ENCODE results near the gene ASIC4. TPM values are rescaled to one million over a fixed set of nuclear protein-coding genes. Genes with fewer than 3 reads are reported as not detected.

Gene ASIC4
- polyA plus RNA-seq, 2 of the 4 experiments (the other 2 are of a cell fraction) = 0.04 TPM; not detected in 1

DNA sequence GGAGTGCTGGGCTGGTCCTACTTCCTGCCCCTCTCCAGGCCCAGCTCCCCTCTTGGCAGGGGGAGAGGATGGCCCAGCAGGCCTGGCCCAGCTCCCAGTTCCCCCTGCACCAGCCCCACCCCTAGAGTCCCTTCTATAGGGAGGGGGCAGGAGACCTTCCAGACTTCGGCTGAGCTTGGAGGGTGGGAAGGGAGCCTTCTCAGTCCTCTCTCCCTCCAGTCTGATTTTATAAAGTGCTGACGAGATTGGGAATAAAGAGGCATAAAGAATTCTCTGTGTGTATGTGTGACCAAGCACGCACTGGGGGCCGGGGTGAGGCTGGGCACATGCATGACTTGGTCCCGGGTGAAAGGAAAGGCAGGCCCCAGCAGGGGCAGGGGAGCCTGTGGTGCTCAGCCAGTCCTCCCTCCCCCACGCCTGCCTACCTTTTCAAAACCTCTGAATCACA, 24.2 kb downstream of the ASIC4 start (continued):
- TF ChIP-seq JUNB (IDR thresholded peaks at IDR 0.05) (no peak), HOXB13 (CRISPR knock-in tag; IDR thresholded peaks at IDR 0.05; ENCODE audit: low read depth) (no peak), POLR2AphosphoS2 (conservative IDR thresholded peaks at IDR 0.05; ENCODE audit: low read length) (no peak)

DNA sequence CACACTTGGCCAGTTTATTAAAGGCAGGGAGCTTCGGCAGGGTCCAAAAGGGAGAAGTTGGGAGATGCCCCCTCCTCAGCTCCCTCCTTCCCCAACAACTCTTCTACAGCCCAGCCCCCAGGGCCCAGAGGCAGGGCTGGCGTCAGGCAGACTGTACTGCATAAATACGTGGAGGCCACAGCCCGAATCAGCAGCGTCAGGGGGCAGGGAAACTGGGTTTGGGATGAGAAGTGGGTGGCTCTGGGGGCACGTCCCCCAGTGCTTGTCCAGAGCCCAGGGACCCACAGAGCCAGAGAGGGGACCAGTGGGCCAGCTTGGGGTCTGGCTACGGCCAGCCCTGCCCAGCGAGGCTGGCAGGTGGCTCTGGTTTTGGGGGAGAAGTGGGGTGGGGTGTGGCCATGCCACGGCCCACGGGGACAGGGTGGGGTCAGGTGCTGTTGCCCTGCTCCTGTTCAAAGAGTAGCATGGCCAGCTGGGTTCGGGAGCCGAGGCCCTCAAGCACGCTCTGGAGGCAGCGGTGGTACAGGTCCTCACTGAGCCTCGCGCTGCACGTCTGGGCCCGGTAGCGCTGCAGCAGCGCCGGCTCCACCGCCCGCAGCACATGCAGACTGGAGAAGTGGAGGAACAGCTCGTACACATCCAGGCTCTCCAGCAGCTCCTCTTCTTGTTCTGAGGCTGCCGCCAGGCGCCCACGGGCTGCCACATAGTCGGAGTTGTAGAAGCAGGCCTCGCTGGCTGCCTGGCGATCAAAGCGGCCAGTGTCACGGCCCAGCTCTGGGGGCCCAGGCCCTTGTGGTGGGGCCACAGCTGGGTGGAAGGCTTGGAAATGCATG, 24.9 kb downstream of the ASIC4 start:
- Histone ChIP-seq H3K4me2 (no peak overlapping the region), H3K4me3 (no peak overlapping the region), H3K4me1 (peaks cover 10% of the 10 kb centered on the region), H3K27ac (no peak overlapping the region), H3K9me3 (no peaks in the 10 kb centered on the region)
- DNase-seq (ENCODE audit: low read depth in 1 of 2, low spot score in 1 of 2) (no peak), FAIRE-seq (no peak), ATAC-seq (no peak)
- no peak for TF ChIP-seq RFX5 (IDR thresholded peaks at IDR 0.05)
- no peak for TF ChIP-seq CEBPB (IDR thresholded peaks at IDR 0.05)
- TF ChIP-seq EHF (CRISPR knock-in tag; IDR thresholded peaks at IDR 0.05) = no peak
- no peak for TF ChIP-seq HOXA7 (CRISPR knock-in tag; IDR thresholded peaks at IDR 0.05)
- TF ChIP-seq POLR2AphosphoS2 (conservative IDR thresholded peaks at IDR 0.05; ENCODE audit: low read length) = no peak
- TF ChIP-seq PHF8 (IDR thresholded peaks at IDR 0.05; ENCODE audit: borderline replicate concordance, low read depth) = no peak
- no peak for TF ChIP-seq JUNB (IDR thresholded peaks at IDR 0.05)
- no peak for TF ChIP-seq KDM1A (IDR thresholded peaks at IDR 0.05; ENCODE audit: low read depth)
- TF ChIP-seq, protein P1, sequence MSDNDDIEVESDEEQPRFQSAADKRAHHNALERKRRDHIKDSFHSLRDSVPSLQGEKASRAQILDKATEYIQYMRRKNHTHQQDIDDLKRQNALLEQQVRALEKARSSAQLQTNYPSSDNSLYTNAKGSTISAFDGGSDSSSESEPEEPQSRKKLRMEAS (IDR thresholded peaks at IDR 0.05) = no peak
- TF ChIP-seq SREBF2 (IDR thresholded peaks at IDR 0.05) = no peak
- no peak for TF ChIP-seq FOXS1 (CRISPR knock-in tag; IDR thresholded peaks at IDR 0.05)
- TF ChIP-seq, protein P2, sequence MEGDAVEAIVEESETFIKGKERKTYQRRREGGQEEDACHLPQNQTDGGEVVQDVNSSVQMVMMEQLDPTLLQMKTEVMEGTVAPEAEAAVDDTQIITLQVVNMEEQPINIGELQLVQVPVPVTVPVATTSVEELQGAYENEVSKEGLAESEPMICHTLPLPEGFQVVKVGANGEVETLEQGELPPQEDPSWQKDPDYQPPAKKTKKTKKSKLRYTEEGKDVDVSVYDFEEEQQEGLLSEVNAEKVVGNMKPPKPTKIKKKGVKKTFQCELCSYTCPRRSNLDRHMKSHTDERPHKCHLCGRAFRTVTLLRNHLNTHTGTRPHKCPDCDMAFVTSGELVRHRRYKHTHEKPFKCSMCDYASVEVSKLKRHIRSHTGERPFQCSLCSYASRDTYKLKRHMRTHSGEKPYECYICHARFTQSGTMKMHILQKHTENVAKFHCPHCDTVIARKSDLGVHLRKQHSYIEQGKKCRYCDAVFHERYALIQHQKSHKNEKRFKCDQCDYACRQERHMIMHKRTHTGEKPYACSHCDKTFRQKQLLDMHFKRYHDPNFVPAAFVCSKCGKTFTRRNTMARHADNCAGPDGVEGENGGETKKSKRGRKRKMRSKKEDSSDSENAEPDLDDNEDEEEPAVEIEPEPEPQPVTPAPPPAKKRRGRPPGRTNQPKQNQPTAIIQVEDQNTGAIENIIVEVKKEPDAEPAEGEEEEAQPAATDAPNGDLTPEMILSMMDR (IDR thresholded peaks at IDR 0.05) = no peak
- no peak for TF ChIP-seq HOXB13 (CRISPR knock-in tag; IDR thresholded peaks at IDR 0.05; ENCODE audit: low read depth)
- no peak for TF ChIP-seq SMC3 (IDR thresholded peaks at IDR 0.05)
- TF ChIP-seq, protein P3, sequence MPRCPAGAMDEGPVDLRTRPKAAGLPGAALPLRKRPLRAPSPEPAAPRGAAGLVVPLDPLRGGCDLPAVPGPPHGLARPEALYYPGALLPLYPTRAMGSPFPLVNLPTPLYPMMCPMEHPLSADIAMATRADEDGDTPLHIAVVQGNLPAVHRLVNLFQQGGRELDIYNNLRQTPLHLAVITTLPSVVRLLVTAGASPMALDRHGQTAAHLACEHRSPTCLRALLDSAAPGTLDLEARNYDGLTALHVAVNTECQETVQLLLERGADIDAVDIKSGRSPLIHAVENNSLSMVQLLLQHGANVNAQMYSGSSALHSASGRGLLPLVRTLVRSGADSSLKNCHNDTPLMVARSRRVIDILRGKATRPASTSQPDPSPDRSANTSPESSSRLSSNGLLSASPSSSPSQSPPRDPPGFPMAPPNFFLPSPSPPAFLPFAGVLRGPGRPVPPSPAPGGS (IDR thresholded peaks at IDR 0.05) = no peak
- WGBS (ENCODE audit: missing lambda C conversion rate) = 91% methylated on average over 11 of the region's 32 CpGs
- POLR2A ChIA-PET = no interaction called here
- CTCF ChIA-PET = interaction anchor here (0.7 to 79.1 kb wide), 9 partner anchors 9 to 151 kb away, joined by 3 to 3291 read pairs (median 68); partner anchors contain the start of genes ASIC4, GMPPA and SPEG

DNA sequence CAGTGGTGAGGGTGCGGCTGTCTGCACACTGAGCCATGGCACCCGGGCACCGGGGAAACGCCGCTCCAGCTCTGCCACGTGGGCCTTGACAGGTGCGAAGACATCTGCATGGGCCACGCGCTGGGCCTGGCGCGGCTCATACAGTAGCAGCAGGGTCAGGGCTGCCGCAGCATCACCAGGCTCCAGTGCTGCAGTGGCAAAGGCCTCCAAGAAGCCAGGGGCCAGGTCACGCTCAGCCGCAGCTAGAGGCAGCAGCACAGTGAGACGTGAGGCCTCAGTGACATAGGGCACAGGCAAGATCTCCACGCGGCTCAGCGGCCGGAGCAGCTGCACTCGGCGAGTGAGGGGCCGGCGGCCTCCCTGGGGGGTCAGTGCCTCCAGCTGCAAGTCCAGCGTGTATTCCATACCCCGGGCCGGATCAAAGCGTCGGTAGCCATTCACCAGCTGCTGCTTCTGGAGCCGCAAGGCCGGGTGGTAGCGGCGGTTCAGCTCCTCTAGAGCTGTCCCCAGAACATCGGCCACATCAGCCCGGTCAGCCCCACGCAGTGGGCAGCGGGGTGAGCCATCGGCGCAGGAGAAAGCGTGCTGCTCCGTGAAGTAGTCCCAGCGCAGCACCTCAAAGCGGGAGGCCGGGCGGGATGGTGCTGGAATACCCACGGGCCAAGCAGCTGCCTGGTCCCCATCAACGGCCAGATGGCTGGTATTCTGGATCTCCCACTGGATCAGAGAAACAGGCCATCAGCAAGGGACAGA, 25.8 kb downstream of the ASIC4 start:
- H3K4me1 ChIP-seq = peaks cover 12% of the 10 kb centered on the region
- DNase-seq (ENCODE audit: low read depth in 1 of 2, low spot score in 1 of 2) = no peak
- H3K4me3 ChIP-seq = no peak overlapping the region
- WGBS (ENCODE audit: missing lambda C conversion rate) = 95% methylated on average over 22 of the region's 46 CpGs
- H3K4me2 ChIP-seq = no peak overlapping the region
- ChIA-PET POLR2A (no interaction called here), CTCF (interaction anchor here (0.7 to 79.1 kb wide), 17 partner anchors 9 to 197 kb away, joined by 3 to 3291 read pairs (median 11); partner anchors contain the start of genes ASIC4, GMPPA, OBSL1 and SPEG)
- FAIRE-seq = no peak
- no peaks in the 10 kb centered on the region for H3K9me3 ChIP-seq
- ATAC-seq = no peak
- TF ChIP-seq, protein P4, sequence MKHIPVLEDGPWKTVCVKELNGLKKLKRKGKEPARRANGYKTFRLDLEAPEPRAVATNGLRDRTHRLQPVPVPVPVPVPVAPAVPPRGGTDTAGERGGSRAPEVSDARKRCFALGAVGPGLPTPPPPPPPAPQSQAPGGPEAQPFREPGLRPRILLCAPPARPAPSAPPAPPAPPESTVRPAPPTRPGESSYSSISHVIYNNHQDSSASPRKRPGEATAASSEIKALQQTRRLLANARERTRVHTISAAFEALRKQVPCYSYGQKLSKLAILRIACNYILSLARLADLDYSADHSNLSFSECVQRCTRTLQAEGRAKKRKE (CRISPR knock-in tag; IDR thresholded peaks at IDR 0.05; ENCODE audit: low read depth) = no peak
- TF ChIP-seq TFCP2L1 (CRISPR knock-in tag; IDR thresholded peaks at IDR 0.05) (no peak), ZC3H11A (IDR thresholded peaks at IDR 0.05) (no peak), SMC3 (IDR thresholded peaks at IDR 0.05) (no peak), NPAS2 (CRISPR knock-in tag; IDR thresholded peaks at IDR 0.05; ENCODE audit: borderline replicate concordance) (no peak), BHLHE40 (IDR thresholded peaks at IDR 0.05; ENCODE audit: low read depth, low read length) (no peak), SREBF2 (IDR thresholded peaks at IDR 0.05) (no peak), EP300 (IDR thresholded peaks at IDR 0.05) (no peak), CEBPB (IDR thresholded peaks at IDR 0.05) (no peak), ZNF302 (CRISPR knock-in tag; IDR thresholded peaks at IDR 0.05) (no peak), HOXB5 (CRISPR knock-in tag; IDR thresholded peaks at IDR 0.05) (no peak), MAFK (IDR thresholded peaks at IDR 0.05; ENCODE audit: partially characterized antibody) (no peak), RCOR1 (IDR thresholded peaks at IDR 0.05; ENCODE audit: low read depth, low read length) (no peak), POLR2AphosphoS2 (conservative IDR thresholded peaks at IDR 0.05; ENCODE audit: low read length) (no peak), EHF (CRISPR knock-in tag; IDR thresholded peaks at IDR 0.05) (no peak)
- TF ChIP-seq, protein P5, sequence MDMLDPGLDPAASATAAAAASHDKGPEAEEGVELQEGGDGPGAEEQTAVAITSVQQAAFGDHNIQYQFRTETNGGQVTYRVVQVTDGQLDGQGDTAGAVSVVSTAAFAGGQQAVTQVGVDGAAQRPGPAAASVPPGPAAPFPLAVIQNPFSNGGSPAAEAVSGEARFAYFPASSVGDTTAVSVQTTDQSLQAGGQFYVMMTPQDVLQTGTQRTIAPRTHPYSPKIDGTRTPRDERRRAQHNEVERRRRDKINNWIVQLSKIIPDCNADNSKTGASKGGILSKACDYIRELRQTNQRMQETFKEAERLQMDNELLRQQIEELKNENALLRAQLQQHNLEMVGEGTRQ (IDR thresholded peaks at IDR 0.05) = no peak
- no peak overlapping the region for H3K27ac ChIP-seq
